Activated naive CD4-positive, alpha-beta T cell treated with Interleukin-2 at 50 U/mL for 16 hours (primary cell): Measurements from ENCODE around the gene ASPSCR1.

Experiments used
- DNase-seq: peaks from one replicate; pipeline ENCODE4 v3.0.0-alpha.2; 2020

ASPSCR1 gene

GRCh38 chr17:81977211-81977808, at the start of gene ASPSCR1:
Gene ASPSCR1 (plus strand): TSS chr17:81977629. CDS start chr17:81977647, 18 bp downstream.
- peak; percentile 89 for DNase-seq

- peak; percentile 89 for DNase-seq
Observed at GRCh38 chr17:81927653-81928543, 49.5 kb upstream of the ASPSCR1 start, which contains the start of gene MAFG. Gene MAFG (minus strand): TSS chr17:81927735. CDS start chr17:81923185, 4,550 bp downstream.

GRCh38 chr17:81928544-81929252, 48.7 kb upstream of the ASPSCR1 start:
- no peak for DNase-seq

- DNase-seq, result no peak
Observed at GRCh38 chr17:81929253-81930141, 47.9 kb upstream of the ASPSCR1 start.

- DNase-seq, result no peak
Observed at GRCh38 chr17:81930142-81931125, 47.0 kb upstream of the ASPSCR1 start.

- no peak for DNase-seq
Observed at GRCh38 chr17:81931189-81931556, 46.3 kb upstream of the ASPSCR1 start.

GRCh38 chr17:81931557-81932332, 45.7 kb upstream of the ASPSCR1 start:
- DNase-seq, result no peak

- no peak for DNase-seq
Observed at GRCh38 chr17:81932333-81932983, 45.0 kb upstream of the ASPSCR1 start.

GRCh38 chr17:81933178-81933699, 44.2 kb upstream of the ASPSCR1 start:
- no peak for DNase-seq

- DNase-seq, result no peak
Observed at GRCh38 chr17:81934098-81934757, 43.2 kb upstream of the ASPSCR1 start.

GRCh38 chr17:81934850-81935708, 42.4 kb upstream of the ASPSCR1 start:
- no peak for DNase-seq

GRCh38 chr17:81935709-81936084, 41.7 kb upstream of the ASPSCR1 start:
- no peak for DNase-seq

GRCh38 chr17:81939218-81939617, 38.2 kb upstream of the ASPSCR1 start:
- DNase-seq, result no peak

GRCh38 chr17:81939881-81940385, 37.5 kb upstream of the ASPSCR1 start:
- no peak for DNase-seq

GRCh38 chr17:81940538-81941483, 36.6 kb upstream of the ASPSCR1 start:
- DNase-seq, result no peak

- no peak for DNase-seq
Observed at GRCh38 chr17:81941484-81942166, 35.8 kb upstream of the ASPSCR1 start.
